ENCODE measurements around the gene NXPH4. TPM values are rescaled to one million over a fixed set of nuclear protein-coding genes. Genes with fewer than 3 reads are reported as not detected.

The NXPH4 gene
- polyA plus RNA-seq, 1 donor: 2.8 TPM

DNA sequence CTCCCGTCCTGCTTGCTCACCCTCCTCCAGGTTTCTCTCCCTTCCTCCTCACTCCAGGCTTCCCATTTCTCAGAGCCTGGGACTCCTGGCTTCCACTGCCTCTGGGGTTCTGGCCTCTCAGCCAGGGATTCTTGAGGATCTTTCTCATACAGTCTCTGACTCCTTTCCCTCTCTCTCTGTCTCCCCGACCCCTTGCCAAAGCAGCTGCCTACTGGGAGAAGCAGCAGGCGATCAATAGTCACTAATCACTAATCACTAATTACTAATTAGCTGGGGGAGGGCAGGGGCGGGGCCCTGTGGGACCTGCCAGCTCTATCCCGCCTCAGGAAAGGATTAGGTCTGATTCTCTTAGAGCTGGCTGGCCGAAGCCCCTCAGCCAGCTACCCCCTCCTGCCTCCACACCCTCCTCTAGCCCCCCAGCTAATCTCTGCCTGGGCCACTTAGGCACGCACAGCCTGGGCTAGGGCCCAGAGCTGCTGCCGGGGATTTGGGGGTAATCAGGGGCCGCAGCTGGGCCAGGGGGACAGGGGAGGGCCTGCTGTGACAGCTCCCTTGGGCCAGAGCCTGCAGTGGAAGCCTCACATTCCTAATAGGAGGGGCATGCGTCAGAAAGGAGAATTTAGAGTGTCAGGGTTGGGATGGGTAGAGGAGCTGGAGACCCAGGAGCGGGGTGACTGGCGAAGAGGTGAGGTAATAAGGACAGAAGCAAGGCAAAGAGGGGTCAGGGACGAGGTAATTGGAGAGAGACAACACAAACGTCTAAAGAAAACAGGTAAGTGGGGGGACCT, 2.8 kb downstream of the NXPH4 start:
- DNase-seq (ENCODE audit: low read depth): no peak

DNA sequence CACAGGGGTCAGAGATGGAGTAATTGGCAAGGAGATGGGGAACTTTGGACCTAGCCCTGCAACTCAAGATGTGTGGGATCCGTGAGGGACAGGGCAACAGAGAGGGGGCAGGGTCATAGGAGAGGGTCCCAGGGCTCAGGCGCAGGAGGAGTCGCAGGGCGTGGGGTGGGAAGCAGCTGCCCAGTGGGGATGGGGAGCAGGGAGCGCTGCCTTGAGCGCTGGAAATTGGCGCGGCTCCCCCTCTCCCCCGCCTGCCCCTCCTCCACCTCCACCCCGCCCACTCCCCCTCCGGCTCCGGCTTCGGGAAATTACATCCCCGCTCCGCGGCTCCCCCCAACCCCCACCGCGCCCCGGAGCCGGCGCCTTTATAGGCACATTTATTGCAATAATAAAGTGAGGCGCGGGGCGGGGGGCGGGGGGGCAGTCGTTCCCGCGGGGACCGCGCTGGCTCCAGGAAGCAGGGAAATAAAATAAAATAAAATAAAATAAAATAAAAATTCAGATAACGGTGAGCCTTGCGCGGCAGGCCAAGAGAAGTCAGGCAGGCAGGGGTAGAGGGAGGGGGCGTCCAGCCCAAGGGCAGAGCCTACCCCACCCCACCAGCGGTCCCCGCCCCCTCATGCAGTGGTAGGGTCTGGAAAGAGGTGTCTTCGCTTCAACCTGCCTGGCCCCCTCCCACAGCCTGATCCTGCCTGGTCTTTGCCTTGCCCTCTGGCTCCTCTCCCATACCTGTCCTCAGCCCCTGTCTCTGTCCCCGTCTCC, 3.6 kb downstream of the NXPH4 start:
- no peak for DNase-seq (ENCODE audit: low read depth)

DNA sequence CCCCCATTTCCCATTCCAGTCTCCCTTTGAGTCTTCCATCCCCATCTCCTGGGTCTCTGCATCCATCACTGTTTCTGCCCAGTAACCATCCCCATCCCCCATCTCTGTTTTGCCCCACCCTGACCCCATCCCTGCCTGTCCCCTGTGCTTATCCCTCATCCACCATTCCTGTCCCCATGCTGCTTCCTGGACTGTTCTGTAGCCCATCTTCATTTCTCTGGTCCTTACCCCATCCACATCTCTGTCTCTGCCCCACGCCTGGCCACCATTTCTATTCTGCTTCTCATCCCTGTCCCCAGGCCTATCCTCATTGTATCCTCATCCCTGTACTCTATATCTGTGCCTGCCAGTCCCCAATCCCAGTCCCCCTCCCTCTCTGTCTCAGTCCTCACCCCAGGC, 4.2 kb downstream of the NXPH4 start:
- no peak for DNase-seq (ENCODE audit: low read depth)

DNA sequence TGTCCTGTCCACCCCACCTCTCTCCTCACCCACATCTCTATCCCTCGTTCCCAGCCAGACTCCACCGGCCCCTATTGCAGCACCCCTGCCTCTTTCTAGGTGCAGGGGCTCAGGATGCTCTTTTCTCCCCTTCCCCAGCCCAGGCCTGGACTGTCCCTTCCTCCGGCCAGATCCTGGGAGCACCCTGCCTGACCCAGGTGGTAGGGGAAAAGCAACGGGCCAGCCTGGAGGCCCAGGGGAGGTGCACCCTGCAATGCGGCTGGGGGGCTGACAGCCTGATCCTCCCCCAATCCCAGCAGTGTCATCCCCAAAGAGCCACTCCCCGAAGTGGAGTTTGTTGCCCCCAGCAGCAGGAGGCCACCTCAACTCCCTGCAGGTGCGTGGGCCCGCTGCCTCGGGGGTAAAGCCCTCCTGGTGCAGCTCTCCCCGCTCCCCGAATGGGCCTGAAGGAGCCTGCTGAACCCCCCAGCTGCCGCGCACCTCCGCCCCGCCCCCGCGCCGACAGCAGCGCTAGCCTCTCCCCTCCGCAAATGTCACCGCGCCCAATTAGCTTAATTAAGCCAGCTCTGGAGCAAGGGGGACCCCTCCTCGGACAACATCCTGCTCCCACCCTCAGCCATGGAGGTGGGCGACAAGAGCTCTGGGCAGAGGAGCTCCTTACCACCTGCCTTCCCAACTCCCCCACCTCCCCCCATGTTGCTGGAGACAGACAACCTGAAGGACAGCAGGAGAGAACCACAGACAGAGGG, 4.7 kb downstream of the NXPH4 start:
- no peak for DNase-seq (ENCODE audit: low read depth)

DNA sequence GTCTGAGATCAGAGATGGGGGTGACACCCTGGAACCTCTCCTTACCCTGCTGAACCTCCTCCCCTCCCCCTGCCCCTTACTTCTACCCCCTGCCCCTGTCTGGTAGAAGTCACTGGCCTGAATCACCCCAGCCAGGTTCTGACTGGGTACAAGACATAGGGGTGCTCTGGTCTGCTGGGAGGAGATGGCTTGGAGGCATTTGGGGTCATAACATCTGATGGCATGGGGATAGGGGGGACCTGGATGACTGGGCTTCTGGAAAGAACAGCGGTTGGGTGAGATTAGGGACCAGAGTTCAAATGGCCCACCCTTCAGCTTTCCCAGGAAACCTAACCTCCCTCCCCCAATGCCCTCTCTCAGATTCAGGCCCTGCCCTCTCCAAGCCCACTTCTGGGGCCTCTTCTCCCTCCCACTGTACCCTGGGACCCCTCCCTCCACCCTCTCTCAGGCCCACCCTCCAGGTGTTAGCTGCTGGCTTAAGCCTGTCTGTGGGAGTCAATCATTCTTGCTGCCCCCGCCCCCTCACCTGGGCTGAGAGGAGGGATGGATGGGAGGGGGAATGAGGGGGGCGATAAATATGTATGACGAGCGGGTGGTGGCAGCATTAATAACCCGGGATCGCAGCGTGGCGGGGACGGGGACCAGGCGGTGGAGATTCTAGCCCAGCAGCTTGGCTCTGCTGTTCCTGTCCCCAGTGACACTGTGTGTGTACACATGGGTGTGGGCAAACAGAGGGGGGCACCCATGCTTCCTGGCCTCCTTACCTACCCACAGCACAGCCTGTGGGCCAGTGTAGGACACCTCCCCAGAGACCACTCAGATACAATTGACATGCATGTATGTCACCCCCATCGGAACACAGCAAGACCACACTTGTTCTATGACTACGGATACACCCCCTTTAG, 5.9 kb downstream of the NXPH4 start:
- DNase-seq (ENCODE audit: low read depth): no peak

DNA sequence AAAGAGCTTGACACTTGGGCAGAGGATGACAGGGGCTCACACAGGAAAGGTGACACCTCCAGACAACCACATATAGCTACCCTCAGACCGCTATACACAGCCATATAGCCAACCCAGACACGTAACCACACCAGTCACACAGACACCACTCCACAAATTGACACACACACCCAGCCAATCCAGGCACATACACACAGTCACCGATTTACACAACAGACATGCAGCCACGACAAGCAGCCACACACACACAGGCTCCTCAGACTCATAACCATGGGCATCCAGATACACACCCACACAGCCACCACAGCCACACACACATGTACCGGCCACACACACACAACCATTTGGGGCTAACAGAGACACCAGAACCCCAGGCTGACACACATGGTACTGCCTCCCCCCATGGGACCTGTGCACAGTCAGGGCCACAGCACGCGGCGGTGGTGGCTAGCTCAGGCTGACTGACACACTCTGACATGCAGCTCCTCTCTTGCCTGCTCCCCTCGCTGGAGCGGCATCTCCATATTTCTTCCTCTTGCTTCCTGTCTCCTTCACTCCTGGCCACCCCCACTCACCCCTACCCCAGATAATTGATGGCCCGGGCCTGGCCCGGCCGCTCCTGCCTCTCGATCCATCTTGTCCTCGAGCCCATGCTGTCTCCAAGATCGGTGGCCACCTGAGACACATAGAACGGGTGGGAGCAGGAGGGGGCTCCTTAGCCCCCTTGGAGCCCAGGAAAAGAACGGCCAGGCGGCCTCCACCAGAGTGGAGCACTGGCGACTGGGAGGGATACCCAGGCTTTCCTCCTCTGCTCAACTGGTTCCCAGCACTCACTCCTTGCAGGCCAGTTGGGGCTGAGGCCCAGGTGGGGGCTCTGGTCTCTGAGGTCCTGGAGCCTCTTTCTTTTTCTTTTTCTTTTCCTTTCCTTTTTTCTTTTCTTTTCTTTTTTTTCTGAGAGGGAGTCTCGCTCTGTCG, 6.9 kb downstream of the NXPH4 start:
- no peak for DNase-seq (ENCODE audit: low read depth)

DNA sequence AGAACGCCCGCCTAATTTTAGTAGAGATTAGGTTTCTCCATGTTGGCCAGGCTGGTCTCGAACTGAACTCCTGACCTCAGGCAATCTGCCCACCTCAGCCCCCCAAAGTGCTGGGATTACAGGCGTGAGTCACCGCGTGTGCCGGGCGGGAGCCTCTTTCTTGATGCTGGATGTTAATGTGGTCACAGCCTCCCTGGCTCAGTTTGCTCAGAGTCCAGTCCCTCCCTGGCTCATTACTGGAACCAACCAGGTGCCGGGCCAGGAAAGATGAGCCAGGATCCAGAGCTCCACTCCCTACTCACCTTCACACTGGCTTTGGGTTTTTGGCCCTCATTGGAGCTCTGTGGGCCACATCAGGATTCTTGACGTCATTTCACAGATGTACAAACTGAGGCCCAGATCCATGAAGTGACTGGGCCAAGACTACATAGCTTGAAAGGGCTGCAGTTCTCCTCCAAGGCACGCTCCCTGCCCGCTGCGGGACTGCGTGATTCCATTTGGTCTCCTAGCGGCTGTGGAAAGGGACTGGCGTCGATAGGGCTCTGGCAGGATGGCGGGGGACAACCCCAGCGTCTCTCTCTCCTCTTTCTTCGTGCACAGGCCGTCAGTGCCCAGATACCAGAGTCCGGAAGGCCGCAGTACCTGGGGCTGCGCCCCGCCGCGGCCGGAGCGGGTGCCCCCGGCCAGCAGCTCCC, 7.8 kb downstream of the NXPH4 start:
- no peak for DNase-seq (ENCODE audit: low read depth)

DNA sequence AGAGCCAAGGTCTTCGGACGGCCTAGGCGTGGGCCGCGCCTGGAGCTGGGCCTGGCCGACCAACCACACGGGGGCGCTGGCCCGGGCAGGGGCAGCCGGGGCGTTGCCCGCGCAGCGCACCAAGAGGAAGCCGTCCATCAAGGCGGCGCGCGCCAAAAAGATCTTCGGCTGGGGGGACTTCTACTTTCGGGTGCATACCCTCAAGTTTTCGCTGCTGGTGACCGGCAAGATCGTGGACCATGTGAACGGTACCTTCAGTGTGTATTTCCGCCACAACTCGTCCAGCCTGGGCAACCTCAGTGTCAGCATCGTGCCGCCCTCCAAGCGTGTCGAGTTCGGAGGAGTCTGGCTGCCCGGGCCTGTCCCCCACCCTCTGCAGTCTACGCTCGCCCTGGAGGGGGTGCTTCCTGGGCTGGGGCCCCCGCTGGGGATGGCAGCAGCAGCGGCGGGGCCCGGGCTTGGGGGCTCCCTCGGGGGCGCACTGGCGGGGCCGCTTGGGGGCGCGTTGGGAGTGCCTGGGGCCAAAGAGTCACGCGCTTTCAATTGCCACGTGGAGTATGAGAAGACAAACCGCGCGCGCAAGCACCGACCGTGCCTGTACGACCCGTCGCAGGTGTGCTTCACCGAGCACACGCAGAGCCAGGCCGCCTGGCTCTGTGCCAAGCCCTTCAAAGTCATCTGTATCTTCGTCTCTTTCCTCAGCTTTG, 8.5 kb downstream of the NXPH4 start:
- DNase-seq (ENCODE audit: low read depth): no peak

DNA sequence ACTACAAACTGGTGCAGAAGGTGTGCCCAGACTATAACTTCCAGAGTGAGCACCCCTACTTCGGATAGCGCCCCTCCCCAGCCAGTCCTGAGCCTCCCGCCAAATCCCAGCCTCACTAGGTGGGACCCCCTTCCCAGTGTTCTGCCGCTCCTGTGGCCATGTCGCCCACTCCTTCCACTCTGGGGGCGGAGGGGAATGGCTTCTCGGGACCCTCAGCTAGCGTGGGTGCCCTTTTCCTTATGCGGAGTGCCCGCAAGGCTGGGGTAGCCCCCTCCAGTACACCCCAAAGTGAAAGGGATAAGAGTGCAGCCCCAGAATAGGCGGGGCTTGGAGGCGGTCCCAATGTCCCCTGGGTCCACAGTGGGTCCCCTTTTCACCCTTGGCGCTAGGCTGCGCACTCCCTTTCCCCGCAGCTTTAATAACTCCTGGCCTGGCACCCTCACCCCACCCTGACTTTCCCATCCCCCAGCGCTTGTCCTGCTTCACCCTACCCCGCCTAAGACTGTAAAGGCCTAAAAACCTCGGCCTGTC, 9.2 kb downstream of the NXPH4 start:
- no peak for DNase-seq (ENCODE audit: low read depth)

DNA sequence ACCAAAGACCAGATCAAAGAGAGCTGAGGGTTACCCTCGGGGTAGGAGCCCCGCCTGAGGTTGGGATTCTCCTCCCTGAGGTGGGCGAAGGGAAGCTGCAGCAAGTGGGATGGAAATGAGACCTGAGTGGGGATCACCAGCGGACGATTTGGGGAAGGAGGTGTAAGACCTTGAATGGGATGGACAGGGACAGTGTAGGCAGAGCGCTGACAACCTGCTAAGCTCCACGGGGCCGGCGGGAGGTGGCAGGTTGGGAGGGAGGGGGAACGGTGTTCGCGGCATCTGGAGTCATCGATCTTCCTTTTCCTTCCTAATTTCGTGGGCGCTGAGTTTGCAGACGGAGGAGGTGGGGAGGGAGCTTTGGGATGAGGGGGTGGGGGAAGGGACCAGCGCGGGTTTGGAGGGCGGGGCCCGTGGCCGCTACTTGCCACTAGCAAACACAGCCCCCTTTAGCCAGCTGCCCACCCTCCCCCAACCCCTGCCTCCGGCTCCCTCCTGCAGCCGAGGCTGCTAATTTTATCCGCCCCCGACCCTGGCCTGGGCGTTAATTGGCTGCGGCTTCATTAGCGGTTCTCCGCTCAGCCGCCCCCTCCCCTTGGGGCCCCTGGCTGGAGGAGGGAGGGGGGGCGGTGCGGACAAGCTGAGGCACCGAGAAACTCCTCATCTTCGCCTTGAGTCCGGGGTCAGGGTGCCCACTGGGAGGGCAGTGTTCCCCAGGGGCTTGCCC, 10.2 kb downstream of the NXPH4 start:
- no peak for DNase-seq (ENCODE audit: low read depth)

DNA sequence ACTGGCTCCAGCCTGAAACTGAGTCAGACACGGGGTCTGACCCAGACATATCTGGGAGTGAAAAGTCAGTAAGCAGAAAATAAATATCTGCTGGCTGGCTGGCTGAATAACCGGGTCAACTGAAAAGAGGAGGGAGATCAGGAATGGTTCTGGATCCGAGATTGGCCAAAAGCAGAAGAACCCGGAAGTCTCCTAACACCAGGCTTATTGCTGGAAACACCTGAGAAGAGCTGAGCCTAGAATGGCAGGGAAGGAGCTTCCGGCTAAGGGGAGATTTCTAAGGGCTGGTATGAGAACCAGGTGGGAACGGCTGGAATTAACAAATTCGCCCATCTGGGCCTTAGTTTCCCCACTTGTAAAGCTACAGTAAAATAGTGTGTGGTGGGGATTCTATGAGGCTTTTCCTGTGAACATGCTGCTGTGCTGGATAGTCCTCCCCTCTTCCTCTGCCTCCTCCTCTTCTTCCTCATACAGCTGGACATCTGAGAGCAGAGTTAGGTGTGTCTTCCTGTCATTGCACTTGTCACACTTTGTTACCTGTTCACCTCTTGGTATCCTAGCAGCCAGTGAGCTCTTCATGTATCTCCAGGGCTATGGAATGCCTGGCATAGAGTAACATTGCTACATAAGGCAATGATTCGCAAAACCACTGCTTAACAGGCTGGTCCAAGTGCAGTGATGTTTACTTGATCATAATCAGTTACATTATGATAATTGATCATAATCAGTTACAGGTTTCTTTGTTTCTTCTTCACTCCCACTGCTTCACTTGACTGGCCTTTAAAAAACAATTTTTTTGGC, 10.9 kb downstream of the NXPH4 start:
- DNase-seq (ENCODE audit: low read depth): no peak

DNA sequence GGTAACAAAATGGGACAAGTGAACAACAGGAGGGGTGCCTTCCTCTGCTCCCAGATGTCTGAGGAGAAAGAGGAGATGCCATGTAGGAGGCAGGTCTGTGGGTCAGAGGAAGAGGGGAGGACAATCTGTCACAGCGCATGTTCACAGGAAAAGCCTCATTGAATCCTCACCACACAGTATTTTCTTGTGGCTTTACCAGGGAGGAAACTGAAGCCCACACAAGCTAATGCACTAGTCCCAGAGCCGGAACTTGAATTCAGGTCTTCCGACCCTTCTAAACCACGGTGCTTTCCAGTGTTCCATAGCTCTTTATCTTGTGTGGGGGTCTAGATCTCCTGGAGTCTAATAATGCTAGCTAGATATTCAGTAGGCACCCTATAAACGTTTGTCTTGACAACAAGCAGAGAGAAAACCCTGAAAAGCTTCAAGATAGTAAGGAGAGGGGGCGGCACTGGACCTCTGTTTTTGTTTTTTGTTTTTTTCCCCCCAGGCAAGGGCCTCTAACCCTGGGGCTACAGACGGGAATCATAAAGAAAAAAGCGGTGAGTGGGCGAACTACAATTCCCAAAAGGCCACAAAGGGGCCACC, 12.5 kb downstream of the NXPH4 start:
- no peak for DNase-seq (ENCODE audit: low read depth)

DNA sequence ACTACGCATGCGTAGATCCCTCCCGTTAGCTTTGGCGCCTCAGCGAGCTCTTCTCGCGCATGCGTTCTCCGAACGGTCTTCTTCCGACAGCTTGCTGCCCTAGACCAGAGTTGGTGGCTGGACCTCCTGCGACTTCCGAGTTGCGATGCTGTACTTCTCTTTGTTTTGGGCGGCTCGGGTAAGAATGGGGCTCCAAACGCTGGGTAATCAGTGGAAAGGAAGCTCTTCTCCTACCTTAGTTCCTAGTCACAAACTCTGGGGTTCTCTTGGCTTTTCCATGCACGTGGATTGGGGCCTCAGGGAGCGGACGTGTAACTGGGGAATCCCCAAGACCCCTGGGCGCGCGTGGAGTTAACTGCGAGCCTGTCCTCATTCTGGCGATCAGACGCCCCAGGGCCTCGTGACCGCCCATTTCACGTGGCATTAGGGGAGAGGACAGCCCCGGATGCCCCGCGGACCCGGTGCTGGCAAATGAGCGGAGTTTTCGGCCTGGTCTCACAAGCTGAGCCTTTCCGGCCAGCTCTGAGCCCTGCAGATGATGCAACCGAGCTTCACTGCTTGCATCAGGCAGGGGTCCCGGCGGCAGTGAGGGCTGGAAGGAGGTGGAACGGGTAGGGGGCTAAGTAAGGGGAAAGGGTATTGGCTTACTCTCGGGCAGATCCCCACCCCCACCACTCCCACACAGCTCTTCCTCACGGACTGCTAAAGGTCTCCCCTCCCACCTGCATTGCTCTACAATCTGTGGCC, 13.2 kb downstream of the NXPH4 start, which contains the start of gene SHMT2:
TSS of gene SHMT2 (plus strand) at position 78 of the 747 bp plus-strand sequence. CDS start at position 146, 68 bp downstream.
- DNase-seq (ENCODE audit: low read depth): peak; percentile 94

DNA sequence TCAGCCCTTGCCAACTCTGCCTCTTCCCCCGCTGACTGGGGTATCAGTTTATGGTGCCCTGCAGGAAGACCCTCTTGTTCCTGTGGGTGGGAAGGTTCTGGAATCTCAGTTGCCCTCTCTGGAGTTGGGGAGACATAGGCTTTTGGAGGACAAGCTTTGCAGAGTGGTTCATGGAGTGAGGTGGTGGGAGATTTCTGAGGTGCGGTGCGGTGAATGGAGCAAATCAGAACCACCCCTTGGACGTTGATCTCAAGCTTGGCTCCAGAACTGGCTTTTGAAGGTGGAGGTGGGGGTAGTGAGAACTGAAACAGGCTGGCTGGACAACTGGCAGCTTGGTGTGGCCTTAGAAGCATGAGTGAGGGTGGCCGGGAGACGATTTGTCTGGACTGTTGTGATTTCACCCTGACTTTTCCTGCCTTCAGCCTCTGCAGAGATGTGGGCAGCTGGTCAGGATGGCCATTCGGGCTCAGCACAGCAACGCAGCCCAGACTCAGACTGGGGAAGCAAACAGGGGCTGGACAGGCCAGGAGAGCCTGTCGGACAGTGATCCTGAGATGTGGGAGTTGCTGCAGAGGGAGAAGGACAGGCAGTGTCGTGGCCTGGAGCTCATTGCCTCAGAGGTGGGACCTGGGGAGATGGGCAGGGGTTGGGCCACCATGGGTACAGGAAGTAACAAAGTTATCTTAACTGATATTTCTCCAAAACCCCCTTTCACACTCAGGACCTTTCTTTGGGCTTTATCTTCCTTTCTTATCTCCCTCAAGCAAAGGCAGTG, 14.0 kb downstream of the NXPH4 start:
- no peak for DNase-seq (ENCODE audit: low read depth)
